Activated CD4-positive, alpha-beta T cell treated with anti-CD3 and anti-CD28 coated beads, Interleukin-10, Interleukin-2, amounts not matched to agents 100 ng/mL and 50 ng/mL, durations not matched to agents 16 hours and 8 hours (primary cell): Measurements from ENCODE around the gene KAT2A.
A peak's percentile ranks its signal among the peaks of the same experiment; 100 is the strongest.

Experiments used
- DNase-seq: peaks from one replicate; pipeline ENCODE4 v3.0.0-alpha.2; 2020

Gene KAT2A

DNA sequence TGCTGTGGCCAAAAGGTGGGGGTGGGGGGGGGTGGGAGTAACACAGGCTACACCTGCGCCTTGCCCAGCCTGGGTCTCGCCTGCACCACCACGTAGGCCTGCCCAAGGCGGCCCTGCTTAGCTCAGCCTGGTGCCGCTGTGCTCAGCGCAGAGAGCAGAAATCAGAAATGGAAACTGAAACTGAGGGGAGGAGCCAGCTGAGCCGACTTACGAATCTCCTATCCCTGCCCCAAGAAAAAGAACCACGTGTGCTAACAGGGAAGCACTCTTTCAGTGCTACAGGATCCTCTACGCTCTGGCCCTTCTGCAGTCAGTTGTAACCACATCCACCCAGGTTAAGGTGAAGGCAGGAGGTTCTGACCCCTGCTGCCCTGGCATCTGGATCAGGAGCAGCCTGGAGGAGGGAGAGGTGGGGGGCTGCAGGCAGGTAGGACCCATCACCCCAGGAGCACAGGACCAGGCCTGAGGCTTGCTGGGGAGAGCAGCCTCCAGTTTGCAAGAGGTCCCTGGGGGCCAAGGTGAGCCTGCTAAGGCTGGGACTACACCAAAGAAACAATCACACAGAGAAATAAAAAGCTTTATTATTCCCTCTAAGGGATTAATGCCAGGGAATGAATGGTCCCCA, 8.5 kb downstream of the KAT2A start, which contains the start of gene DHX58:
Gene DHX58 (minus strand): TSS at position 163 of the 625 bp plus-strand sequence. CDS start 822 bp downstream, outside the sequence.
- DNase-seq = peak; percentile 93

DNA sequence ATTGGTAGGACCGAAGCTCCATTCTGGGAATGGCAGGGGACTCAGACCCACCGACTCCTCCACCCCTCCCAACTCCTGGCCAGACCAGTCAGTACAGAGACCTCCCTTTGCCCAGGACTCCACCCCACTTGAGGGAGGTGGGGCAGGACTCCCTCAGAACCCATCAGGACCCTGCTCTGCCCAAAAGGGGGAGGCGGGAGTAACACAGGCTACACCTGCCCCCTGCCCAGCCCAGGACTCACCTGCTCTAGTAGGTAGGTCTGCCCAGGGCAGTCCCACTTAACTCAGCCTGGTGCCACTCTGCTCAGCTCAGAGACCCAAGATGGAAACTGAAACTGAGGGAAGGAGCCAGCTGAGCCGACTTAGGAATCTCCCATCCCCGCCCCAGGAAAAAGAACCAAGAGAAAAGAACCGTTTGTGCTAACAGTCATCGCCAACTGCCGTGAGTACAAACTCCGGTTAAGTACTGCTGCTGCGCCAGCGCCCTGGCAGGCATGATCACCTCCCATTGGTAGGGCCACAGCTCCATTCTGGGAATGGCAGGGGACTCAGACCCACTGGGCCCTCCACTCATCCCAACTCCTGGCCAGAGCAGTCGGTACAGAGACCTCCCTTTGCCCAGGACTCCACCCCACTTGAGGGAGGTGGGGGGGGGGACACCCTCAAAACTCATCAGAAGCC, 9.2 kb downstream of the KAT2A start:
- DNase-seq = peak; percentile 35

GRCh38 chr17:42111265-42111636, 9.9 kb downstream of the KAT2A start:
- DNase-seq = no peak

- DNase-seq = no peak
These were observed 10.6 kb downstream of the KAT2A start for GRCh38 chr17:42110301-42111264.

DNA sequence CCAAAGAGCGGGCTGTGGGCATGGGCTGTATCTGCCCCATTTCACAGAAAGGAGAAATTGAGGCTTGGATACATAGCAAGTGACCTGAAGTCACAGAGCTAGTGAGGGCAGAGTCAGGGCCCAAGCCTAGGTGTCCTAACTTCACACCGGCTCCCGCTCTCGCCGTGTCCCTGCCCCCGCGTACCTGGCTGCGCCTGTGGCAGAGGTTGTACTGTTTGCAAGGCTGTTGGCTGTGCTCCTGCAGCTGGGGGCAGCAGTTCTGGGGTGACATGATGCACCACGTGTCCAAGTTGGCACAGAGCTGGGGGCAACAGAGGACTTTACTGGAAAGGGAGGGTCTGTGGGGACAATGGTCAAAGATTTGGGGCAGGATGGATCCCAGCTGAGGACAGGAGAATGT, 12.1 kb downstream of the KAT2A start:
- DNase-seq = no peak

DNA sequence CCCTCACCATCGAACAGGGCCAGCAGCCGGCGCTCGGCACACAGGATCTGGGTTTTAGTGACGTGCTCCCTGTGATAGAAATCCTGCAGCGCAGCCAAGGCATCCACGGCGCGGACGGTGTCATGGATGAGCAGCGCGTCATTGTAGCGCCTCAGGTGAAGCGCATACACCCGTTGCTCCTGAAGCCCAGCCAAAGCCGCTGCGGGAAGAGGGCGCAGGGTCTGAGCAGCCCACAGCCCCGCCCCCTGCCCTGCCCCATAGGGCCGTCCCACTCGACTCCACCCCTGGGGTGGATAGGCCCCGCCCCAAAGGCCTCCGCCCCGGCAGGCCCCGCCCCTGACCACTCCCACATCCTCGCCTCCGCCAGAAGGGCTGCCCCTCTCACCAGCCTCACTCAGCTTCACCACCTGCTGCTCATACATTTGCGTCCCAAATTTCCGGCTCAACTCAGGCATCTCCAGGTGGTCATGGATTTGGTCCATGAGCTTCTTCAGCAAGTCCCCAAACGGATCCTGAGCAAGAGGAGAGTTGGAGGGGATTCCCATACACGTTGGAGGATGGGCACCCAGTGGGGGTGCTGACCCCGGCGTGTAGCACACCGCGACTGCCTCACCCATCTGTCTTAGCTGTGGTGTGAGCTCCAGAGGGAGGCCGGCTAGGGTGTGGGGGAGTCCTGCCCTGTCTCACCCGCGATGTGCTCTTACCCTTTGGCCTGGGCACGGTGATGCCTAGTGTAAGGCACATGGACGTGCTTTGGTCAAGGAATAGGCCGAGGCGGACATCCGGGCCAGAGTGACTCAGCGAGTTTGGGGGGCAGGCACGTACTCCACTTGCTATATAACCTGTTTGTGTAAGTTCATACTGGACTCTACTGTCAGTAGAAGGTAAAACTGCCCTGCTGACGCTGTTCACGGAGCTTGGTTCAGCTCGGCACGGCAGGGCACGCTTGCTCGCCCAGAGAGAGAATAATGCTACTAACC, 13.3 kb downstream of the KAT2A start:
- DNase-seq = peak; percentile 94

DNA sequence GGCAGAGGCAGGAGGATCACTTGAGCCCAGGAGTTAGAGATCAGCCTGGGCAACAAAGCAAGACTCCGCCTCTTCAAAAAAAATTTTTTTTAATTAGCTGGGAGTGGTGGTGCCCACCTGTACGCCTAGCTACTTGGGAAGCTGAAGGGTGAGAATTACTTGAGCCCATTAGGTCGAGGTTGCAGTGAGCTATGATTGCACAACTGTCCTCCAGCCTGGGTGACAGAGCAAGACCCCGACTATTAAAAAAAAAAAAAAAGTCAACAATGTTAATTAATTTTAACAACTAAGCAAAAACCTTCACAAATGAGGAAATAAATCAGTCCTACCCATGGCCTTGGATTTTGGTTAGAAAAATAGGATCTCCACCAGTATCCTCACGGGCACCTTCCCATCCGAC, 14.0 kb downstream of the KAT2A start:
- DNase-seq = no peak

- no peak for DNase-seq
These were observed 15.2 kb downstream of the KAT2A start for GRCh38 chr17:42106009-42106408.

GRCh38 chr17:42104264-42104663, 16.9 kb downstream of the KAT2A start:
- no peak for DNase-seq

DNA sequence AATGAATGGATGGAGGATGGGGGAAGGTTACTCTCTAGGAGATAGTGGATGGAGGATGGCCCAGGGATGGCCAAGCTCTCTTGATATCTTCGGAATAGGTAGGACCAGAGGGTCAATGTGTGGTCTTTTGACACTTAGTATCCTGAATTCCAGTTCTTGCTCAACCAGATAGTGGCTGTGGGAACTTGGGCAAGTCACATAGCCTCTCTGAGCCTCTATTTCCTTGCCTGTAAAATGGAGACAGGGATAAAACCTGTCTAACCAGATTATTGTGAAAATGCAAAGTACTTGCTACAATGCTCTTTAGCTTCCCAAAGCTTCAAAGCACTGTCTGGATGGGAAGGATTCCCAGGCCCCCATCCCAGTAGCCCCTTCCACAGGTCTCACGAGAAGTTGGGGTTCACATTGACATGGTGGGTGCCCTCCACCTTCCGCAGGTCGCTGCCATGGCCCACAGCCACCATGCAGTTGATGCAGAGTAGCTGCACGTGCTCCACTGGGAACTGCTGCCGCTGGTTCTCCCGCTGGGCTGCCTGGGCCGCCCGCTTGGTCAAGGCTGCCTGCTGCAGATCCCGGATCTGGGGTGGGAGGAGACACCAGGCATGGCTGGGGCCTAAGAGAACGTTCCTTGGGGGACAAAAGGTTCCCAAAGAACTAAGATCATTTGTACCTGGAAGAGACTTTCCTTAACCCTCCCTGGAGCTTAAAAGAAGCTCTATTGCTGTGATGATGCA, 17.8 kb downstream of the KAT2A start:
- DNase-seq = no peak

DNA sequence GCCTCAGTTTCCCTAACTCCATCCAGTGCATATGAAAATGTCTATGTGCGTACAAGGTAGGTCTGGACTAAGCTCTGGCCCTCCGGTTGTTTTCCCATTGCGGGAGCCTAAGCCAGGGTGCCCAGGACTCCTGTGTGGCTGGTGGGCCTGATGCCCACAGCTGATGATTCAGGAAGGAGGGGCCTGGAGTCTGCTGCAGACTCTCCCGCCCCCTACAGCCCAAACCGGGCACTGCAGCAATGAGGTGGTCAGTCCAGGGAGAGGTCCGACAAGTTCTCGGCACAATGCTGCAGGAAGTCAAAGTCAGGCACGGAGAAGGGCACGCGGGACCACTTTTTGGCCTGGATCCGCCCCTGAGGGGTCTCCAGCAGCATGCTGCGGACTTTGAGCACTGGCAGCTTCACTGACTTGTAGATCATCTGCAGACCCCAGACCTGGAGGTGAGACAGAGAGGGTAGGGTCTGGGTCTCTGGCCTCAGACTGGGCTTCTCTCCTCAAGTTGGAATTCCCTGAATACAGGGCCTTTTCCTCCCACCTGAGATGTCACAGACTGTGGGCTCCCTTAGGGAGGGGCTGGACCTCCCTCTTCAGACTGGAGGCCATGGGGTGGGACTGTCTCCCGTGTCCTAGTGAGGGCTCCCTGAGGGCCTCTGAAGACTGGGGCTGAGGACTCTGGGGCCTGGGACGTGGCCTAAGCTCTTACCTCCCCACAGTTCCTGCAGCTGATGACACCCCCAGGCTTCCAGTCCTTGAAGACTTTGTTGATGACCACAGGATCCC, 19.5 kb downstream of the KAT2A start:
- DNase-seq = peak; percentile 77

GRCh38 chr17:42098730-42099399, 22.3 kb downstream of the KAT2A start:
- no peak for DNase-seq

DNA sequence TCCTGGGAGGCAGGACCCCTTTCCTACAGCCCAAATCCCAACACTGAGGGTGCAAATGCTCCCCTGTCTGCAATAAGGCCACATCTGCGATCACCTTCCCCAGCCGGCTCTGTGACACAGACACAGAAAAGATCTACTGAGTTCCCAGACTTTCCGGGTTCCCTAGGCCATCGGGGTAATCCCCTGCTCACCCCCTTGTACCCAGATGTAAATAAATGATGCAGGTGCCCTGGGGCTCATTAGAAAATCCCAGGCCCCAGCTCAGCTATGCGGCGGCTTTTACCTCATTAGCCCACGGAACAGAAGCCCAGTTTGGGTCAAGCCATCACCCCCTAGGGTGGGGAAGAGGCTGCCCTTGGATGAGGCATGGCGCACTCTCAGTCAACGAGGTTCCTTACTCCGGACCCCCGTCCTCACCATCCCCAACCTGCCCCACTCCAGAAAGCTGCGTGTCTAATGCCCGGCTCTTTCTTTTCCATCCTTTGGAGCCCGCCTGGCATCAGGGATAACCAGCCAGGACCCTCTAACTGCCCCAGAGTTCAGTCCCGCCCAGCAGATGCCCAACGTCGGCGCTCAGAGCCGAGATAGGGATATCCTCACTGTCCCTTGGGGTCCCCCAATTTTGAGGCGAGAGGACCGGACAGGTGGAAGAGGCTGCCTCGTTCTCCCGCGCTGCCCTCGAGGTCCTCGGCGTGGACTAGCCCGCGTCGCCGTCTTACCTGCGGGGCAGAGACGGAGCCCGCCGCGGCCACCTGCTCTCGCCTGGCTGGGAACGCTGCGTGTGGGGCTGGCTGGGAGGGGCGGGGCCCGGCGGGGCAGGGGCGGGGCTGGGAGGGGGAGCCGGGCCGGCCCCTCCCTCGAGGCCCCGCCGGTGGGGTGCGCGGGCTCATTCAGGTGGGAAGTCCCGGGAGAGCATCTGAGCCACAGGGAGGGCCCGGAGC, 23.2 kb downstream of the KAT2A start, which contains the start of gene ZNF385C:
Gene ZNF385C (minus strand): TSS at position 783 of the 941 bp plus-strand sequence. CDS start 35,417 bp downstream, outside the sequence.
- DNase-seq = no peak

GRCh38 chr17:42096360-42097111, 24.6 kb downstream of the KAT2A start:
- DNase-seq = no peak

GRCh38 chr17:42094375-42095069, 26.6 kb downstream of the KAT2A start:
- no peak for DNase-seq

DNA sequence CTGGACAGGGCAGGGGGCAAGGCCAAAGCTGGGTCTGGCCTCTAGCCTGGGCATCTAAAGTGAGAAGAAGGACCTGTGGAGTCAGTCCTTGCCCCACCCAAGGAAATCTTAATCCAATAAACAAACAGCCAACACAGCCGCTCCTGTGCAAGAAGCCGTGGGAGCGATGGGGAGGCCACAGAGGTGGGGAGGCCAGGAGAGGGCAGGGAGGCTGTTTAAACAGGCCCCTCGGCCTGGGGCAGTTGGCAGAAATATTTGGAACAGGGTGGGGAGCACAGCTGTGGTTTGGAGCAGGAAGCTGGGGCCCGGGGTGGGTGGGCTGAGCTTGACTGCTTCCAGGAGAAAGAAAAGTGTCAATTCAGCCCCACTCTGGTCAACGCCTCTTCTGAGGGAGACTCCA, 28.2 kb downstream of the KAT2A start:
- no peak for DNase-seq
